T-helper 2 cell treated with Interferon-gamma antibody and Interleukin-4, amounts not matched to agents 100 ng/mL and 5 ng/mL, for 36 hours (primary cell): ENCODE measurements around the gene EXOC6. TPM values are rescaled to one million over a fixed set of nuclear protein-coding genes. Genes with fewer than 3 reads are reported as not detected.

Source experiments
- intact Hi-C: fragments of 100-400 bp; cut with micrococcal nuclease; formaldehyde crosslinking; loops from one replicate; pipeline ENCODE4 v1.15.1; 2023
- total RNA-seq: library from RNA; stranded (reverse); gene quantifications from 2 replicates; pipeline ENCODE4 v1.2.3, GENCODE V29; 2022

EXOC6 gene, protein sequence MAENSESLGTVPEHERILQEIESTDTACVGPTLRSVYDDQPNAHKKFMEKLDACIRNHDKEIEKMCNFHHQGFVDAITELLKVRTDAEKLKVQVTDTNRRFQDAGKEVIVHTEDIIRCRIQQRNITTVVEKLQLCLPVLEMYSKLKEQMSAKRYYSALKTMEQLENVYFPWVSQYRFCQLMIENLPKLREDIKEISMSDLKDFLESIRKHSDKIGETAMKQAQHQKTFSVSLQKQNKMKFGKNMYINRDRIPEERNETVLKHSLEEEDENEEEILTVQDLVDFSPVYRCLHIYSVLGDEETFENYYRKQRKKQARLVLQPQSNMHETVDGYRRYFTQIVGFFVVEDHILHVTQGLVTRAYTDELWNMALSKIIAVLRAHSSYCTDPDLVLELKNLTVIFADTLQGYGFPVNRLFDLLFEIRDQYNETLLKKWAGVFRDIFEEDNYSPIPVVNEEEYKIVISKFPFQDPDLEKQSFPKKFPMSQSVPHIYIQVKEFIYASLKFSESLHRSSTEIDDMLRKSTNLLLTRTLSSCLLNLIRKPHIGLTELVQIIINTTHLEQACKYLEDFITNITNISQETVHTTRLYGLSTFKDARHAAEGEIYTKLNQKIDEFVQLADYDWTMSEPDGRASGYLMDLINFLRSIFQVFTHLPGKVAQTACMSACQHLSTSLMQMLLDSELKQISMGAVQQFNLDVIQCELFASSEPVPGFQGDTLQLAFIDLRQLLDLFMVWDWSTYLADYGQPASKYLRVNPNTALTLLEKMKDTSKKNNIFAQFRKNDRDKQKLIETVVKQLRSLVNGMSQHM
- total RNA-seq: 11.3 and 12.0 TPM in 2 replicates

DNA sequence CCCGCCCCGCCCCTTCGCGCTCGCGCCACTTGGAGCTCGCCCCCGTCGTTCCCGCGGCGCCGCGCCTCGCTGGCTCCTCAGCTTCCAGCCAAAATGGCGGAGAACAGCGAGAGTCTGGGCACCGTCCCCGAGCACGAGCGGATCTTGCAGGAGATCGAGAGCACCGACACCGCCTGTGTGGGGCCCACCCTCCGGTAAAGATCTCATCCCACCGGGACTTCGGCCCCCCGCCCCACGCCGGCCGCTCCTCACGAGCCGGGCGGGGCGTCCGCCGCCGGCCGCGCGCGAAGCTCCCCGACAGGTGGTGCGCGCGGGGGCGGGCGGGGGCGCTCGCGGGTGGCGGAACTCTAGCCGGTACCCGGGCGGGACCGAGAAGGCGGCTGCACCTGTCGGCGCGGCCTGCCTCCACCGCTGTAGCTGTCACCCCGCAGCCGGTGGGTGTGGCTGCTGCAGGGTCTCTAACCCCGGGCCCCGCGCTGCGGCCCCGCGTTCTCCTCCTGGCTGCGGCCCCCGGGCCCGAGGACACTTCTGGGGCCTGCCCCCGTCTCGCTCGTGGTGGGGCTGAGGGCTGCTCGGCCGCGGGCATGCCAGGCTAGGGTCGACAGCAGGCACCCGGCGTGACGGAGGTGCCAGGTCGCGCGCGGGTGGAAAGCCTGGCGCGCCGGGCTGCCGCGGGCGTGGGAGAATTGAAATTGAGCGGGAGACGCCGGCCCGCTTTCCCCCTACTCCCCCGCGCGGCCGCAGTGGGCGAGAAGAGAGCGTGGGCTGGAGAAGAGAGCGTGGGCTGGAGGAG, at the start of gene EXOC6:
Gene EXOC6, plus strand, starts transcription at position 80 of the 793 bp plus-strand sequence. Its CDS starts 14 bp downstream, at position 94.
- intact Hi-C loops: loop anchor here (2.0 to 10.0 kb wide), 8 partner anchors 34 to 1624 kb away; partner anchors contain the start of genes CEP55, CPEB3, IDE and KIF11

DNA sequence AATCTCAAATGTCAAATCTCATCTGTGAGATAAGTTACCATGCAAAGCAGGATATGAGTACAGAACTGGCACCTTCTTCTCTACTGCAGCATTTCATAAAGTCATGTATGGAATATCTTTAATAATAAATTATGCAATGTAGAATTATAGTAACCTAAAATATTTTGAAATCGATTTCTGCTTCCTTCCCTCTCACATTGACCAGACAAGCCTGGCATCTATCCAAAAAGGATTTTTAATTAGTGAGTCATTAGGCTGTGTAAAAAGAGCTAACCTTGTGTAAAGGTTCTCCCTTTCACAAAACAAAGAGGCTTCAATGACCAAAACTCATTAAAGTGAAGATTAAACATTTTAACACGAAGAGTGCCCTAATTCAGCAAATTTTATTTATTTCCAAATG, 48.8 kb upstream of the EXOC6 start:
- intact Hi-C loops: no loop called here

DNA sequence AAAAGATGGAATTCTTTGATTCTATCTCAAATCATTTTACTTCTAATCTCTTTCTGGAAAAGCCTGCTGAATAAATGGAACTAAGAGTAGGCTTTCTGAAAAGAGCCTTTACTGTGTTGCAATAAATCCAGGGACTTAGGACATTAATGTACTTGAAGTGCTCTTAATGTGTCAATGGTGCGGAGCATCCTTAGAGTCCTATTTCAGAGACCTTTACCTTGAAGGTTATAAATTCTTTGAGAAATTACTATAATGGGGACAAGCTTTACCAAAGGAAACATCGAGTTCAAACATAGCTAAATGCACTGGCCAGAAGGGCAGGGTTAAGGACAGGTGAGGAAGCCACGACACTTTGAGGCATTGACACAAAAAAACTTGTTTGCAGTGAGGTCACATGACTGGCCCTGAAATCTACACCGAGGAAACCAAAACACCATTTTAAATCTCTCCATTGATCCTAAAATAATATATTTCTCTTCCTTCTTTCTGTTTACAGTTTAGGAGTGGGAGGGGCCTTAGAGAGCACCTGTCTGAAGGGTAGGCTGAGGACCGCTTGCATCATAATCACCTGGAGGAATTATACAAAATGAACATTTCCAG, 48.1 kb upstream of the EXOC6 start:
- intact Hi-C loops: no loop called here

DNA sequence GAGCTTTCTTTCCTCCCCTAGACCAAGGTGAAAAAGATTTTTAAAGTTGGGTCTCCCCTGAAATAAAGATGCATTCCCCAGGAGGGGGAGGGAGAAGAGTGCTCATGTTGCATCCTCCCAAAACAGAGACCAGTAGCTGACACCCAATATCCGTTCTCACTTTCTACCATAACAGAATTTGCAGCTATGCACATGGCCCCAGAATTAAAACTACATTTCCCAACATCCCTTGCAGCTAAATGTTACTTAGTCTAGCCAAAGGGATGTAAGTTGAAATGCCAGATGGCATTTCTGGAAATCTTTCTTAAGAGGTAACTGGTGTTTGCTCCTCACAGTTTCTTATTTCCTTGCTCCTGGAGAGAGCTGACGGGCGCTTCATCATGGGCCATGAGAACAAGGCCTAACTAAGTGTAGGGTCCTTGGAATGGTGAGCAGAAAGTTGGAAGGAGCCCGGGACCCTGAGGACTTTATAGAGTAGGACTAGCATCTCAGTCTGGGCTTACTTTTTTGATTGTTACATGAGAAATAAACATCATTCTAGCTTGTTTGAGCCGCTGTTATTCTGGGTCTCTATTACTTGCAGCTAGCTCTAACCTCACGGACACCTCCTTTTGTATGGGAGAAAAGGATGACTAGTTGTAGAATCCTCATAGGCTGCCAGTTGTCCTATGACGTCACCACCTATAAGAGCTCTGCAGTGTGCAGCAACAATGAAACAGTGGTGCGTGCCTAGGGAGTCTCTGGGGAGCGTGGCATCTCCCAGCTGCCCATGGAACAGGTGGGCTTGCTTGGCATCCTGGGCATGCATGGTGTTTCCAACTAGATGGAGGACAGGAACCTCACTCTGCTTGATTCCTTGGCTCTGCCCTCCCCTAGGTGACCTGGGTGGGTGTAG, 46.1 kb upstream of the EXOC6 start:
- intact Hi-C loops: no loop called here

DNA sequence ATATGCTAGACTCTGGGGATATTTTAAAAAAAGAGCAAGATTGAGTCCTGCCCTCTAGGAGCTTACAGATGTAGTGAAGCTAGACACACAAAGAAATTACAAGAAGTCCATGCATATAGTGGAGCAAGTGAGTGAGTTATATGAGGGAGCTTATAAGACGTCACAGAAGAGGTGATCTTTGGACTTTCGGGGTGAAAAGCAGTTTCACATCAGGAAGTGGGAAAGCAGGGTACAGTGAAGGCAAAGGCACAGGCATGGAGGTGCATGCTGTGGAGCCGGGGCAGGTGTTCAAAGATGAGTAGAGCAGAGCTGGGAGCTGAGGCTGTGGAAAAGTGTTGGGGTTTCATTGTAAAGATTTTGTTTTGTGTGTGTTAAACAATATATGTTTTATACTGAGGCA, 38.5 kb upstream of the EXOC6 start:
- intact Hi-C loops: no loop called here

DNA sequence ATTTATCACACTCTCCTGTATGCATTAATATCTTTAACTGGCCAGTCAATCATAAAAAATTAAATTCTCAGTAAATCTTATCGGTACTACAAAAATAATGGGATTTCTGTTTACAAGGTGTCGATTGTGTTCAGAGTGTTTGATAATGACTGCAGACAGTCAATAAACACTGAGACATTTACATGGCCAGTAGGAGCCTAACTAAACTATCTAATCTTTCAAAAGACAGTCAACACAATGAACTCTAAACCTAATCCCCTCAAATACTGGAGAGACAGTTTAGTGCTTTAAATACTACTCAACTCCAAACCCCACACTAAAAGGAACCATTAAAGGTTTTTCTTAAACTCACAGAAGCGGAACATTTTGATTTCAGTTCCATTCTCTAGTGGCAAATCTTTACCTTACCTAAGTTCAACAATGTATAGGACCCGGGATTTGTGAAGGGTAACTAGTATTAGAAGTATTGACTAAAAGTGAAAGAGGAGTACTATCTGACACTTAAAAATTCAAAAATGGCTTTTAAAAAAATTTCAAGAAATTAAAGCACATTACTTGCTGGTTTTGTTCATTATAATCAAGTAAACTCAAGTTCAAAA, 37.3 kb upstream of the EXOC6 start:
- intact Hi-C loops: no loop called here

DNA sequence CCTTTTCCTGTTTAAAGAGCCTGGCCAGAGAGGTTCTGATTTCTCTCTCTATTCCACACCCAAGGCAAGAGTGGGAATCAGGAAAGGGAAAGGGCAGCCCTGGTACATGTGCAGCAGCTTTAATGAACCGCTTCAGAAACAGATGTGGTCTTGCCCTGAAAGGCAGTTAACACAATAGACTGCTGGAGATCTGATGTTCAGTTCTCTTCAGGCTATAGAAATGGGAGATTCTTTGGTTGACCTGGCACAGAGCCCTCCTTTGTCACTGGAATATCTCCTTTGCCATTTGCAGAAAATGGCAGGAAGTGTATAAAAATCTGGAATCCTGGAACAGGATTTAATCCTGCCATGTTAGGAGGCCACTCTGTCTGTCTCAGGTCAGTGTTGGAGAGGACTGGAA, 36.3 kb upstream of the EXOC6 start:
- intact Hi-C loops: no loop called here

DNA sequence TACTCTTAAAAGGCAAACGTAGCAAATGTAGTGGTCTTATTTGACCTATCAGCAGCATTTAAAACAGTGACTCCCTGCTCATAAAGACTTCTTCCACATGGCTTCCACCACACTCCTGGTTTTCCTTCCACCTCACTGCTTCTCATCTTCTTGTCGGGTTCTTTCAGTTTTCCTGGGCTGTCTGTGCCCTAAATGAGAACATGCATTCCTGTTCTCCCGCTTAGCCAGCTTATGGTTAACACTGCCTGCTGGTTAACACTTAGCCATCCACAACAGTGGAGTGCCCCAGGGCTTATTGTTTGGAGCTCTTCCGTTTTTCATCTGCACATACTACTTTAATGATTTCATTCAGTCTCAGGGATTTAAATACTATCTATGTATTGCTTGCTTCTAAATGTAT, 34.3 kb upstream of the EXOC6 start:
- intact Hi-C loops: no loop called here

DNA sequence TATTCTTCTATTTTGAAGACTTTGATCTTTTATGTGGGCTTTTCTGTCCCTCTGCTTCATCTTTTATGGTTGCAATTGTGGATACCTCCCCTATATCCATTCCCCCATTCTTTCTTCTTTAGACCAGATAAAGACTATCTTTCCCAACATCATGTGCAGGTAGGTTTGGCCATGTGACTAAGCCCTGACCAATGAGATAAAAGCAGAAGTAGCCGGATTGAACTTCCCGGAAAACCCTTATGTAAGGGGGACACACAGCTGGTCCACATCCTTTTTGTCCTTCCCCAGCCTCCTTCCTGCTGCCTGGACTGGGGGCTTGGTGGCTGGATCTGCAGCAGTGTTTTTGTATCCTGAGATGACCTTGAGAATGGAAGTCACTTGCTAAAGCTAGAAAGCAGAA, 33.5 kb upstream of the EXOC6 start:
- intact Hi-C loops: no loop called here

DNA sequence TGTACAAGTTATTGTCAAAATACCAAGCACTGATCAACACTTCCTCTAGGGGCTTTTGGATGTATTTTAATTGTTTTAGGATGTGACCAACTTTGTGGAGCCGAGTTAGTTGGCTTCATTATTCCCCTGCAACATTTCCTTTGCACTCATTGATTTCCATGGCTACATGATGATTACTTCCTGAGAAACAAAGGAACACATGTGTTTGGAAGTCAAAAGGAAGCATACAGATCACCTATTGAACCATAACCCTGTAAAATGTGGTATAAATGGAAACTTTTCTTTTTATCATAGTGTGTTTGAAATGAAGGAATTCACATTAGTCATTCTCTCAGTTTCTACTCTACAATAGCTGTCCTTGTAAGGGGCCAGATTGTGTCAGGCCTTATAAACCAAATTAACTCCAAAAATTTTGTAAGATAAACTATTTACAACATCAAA, 32.2 kb upstream of the EXOC6 start:
- intact Hi-C loops: no loop called here

DNA sequence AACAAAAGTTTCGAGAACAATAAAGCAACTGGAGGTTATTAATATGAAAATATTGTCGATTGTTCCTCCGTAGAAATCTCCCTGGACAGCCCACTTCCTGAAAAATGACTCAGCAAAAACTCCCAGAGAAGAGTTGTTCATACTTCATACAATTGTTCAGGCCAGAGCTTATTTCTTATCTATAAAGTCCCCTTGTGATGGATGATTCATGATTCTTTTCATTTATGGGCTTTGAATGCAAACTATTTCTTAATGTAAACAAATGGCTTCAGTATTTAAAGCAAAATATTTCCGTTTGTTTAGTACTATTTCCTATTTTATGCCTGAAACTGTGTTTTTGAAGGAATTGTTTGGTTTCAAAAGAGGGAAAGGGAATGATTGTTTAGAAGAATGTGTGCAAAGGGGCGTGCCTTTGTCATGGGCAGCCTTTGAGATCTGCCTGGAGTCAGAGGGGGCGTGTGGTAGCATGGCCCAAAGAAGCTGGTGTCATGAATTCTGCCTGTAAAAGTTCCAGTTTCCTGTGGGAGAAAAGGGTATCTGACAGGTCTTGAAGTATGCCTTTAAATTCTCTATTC, 26.2 kb upstream of the EXOC6 start:
- intact Hi-C loops: no loop called here

DNA sequence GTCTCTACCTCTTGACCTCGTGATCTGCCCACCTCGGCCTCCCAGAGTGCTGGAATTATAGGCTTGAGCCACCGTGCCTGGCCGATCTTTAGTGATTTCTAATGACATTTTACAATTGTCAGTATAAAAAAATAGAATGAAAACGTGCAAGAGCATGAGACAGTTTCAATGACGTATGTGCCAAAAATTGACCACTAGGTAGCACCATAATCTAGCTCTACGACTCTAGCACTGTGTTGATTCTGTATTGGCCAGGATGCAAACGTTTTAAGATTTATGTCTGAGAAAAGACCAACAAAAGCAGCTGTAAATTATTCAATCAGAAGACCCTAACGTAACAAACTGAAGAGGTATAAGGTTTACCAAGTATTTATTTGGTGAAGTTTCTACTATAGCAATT, 25.4 kb upstream of the EXOC6 start:
- intact Hi-C loops: no loop called here

DNA sequence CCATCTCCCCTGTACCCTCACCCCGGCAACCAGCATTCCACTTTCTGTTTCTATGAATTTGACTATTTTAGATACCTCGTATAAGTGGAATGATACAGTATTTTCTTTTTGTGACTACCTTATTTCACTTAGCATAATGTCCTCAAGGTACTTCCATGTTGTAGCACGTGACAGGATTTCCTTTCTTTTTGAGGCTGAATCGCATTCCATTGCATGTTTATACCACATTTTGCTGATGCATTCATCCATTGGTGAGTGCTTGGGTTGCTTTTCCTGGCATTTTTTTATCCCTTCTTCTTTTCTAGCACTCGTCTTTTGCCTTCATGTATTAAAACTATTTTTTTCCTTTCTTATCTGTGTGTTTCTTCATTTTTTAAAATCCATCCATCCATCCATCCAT, 22.3 kb upstream of the EXOC6 start:
- intact Hi-C loops: no loop called here

DNA sequence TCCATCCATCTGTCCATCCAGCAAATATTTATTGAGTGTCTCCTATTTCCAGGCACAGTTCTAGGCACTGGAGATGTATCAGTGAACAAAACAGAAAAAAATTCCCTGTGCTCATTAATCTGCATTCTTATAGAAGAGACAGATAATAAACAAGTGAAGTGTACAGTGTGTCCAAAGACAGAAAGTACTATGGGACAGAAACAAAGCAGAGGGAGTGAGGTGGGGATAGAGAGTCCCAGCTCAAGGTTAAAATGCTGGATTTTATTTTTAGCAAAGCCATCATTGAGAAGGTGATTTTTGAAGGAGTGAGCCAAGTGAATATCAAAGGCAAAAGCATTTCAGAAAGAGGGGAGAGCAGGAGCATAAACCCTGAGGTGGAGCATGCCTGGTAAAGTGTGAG, 21.8 kb upstream of the EXOC6 start:
- intact Hi-C loops: no loop called here

DNA sequence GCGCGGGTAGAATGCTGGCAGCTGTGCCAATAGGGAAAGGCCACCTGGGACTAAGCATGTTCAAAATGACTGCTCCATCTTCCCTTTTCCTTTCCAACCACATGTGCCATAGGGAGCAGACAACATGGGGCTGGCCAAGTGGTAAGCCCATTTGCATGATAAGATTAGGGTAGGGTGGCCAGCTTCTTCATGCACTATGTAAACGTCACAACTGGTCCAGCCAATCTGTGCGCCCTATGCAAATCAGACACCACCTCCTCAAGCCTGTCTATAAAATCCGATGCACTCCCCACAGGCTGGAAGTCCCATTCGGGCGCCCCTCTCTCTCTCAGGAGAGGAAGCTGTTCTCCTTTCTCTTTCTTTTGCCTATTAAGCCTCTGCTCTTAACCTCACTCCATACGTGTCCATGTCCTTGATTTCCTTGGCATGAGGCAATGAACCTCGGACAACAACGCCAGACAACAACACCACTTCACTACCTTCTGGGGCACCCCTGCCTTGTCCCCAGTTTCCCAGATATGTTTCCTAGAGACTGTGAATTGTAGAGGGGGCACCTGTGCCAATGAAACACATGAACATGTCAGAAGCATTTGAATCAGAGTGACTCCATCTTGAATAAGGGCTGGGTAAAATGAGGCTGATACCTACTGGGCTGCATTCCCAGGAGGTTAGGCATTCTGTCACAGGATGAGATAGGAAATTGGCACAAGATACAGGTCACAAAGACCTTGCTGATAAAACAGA, 19.1 kb upstream of the EXOC6 start:
- intact Hi-C loops: no loop called here

DNA sequence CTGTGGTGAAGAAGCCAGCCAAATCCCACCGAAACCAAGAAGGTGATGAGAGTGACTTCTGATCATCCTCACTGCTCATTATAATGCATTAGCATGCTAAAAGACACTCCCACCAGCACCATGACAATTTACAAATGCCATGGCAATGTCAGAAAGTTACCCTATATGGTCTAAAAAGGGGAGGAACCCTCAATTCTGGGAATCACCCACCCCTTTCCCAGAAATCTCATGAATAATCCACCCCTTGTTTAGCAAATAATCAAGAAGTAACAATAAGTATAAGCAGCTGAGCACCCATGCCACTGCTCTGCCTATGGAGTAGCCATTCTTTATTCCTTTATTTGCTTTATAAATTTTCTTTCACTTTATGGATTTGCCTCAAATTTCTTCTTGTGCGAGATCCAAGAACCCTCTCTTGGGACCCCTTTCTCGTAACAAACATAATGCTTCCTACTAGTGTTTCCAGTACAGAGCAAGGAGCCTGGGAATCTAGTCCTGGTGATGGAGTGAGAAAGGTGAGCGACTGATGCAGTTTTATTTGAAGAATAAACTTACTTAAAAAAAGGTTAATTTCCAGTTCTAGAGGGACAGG, 18.4 kb upstream of the EXOC6 start:
- intact Hi-C loops: no loop called here

DNA sequence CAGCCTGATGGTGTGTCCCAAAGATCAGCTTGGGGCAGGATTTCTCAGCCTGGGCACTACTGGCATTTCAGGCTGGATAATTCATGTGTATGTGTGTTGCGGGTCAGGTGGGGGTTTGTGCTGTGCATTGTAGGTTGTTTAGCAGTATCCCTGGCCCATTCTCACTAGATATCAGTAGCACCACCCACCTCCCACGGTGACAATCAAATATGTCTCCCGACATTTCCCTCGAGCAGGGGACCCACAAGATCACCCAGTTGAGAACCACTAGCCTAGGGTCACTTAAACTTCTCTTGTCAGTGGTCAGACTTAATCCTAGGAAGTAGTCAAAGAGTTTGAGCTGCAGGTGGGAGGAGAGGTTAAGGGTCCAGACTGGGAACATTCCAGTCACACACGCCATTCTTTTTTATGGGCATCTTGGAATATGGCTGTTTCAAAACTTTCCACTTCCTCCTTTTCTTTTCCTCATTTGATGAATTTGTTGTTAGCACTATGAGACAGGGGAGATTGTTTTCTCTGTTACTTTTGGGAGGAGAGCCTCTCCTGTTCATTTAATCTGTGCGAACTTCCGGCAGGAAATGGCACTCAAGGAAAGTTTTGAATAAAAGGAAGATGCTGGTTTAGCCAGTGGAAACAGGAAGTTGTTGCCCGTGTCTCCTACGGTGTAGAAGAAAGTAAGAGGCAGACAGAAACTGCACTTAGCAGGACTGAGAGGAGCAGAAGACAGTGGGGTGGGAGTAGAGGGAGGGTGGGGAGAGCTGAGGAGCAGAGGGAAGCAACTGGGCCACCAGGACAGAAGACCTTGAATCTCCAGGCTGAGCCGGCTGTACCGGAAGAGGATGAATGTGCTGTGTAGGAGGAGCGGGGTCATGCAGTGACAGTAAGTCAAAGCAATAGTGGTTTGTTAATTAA, 17.6 kb upstream of the EXOC6 start:
- intact Hi-C loops: no loop called here
